ENCODE measurements around the gene BPHL.
"Not testable (repeated sequence)": the region's sequence is repeated elsewhere in the genome, so short reads cannot be mapped to it uniquely, and the experiment has no call there.

The BPHL gene

DNA sequence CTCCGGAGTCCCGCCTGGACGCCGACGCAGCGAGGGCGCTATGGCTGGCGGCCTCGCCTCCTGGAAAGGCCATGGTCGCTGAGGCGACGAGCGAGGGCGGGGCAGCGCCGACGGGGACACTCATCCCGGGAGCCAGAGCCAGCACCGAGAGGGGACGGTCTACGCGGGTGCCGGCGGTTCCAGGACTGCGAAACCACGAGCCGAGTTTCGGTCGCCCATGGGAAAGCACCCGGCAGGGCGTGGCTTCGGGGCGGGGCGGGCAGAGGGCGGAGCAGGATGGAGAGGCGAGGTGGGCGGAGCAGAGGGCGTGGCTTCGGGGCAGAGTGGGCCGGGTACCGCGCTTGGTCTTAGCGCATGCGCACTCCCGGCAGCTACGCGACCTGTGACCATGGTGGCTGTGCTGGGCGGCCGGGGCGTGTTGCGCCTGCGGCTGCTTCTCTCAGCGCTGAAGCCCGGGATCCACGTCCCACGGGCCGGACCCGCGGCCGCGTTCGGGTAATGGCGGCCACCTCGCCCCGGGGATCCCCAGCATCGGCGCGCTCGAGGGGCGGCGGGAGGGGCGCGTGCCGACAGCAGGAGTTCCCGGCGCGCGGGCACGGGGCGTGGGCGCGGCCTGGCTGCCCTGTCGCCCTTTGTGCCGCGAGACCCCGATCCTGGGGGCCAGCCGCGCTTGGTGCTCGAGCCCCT is at the start of gene BPHL:
Gene BPHL (plus strand): TSS at position 359 of the 687 bp plus-strand sequence. CDS start 30 bp downstream, at position 389.
- peak; percentile 40 for DNase-seq

DNA sequence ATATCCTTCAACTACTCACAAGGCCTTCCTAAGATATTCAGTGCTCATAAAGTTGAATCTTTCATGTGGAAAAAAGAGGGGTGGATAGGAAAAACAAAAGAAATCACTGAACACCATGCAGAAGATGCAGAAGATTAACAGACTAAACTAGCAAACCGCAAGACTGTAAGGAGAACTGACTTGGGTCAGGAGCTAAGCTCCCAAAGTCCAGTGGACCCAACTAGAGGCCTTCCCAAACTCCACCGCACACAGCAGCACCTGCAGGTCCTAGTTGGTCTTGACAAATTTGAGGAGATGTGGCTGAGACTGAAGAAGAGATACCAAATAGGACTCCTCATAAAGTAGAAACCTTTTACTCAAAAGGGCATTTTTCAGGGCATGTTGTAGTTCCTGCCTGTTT is 46.9 kb upstream of the BPHL start:
- DNase-seq, result no peak

DNA sequence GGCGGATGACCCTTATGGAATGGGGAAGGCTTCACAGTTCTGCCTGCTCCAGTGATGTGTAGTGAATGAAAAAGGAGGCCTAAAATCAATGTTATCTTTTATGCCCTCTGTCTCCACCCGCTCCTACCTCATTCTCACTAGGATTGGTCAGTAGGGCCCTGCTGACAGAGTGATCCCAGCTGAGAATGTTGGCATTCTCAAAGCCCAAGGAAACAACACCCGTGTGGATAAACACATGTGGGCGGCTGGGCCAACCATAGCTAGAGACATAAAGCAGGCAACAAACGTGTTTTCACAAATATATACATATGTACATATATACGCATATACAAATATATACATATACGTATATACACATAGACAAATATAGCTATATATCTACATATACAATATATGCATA is 45.7 kb upstream of the BPHL start:
- DNase-seq, result no peak

DNA sequence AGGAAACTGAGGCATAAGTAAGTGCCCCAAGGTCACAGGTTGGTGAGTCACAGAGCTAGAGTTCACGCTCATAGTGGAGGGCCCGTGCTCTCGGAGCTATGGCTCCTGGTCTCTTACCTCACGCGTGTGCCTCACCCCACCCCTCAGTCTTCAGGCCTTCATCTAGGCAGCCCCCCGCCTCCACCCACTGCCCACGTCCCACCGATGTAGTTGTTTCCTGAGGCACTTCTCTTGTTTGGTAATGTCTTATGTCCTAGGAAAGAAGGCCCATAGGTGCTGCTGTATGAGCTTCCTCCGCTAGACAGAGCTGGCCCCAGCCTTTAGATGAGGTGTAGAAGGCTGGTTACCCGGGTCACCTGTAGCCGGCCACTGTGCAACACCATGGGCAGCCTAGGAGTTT is 45.1 kb upstream of the BPHL start:
- no peak for DNase-seq

DNA sequence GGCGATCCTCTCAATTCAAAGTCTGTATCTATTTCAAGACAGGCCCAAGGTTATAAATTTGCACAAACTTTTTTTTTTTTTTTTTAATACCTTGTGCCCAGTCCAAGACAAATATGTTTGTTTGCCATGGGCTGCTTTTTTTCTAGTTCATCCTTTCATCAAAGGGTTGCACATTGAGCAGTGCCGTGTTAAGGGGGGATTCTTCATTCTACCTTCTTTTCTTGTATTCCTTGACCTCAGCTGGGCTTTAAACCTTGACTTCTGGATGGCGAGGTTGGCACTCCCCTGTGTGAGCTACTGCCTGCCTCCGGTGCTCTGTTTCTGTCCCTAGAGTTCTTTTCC is 42.8 kb upstream of the BPHL start:
- DNase-seq, result no peak

DNA sequence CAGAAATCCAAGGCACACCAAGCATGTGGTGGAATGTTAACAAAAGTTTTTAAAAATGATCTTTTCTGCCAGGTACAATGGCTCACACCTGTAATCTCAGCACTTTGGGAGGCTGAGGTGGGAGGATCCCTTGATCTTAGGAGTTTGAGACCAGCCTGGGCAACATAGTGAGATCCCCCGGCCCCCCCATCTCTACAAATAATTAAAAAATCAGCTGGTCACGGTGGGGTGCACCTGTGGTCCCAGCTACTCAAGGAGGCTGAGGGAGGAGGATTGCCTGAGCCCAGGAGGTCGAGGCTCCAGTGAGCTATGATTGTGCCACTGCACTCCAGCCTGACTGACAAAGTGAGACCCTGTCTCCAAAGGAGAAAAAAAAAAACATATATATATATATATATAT is 42.2 kb upstream of the BPHL start:
- no peak for DNase-seq

DNA sequence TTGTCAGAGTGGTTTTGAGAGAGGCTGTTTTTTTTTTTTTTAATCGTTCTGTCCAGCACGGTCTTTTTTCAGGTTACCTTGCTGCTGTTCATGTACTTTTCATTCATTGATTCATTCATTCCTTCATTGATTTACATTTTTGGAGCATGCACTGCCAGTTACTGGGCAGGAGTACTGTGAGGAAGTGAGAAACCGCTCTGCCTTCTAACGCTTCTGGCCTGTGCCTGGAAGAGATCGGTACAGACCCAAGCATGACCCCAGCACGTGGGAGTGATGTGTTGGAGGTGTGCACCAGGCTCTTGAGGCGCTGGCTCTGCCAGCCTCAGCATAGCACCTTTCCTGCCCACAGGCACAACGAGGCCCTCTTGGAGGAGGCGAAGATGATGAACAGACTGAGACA is 41.1 kb upstream of the BPHL start:
- DNase-seq, result no peak

DNA sequence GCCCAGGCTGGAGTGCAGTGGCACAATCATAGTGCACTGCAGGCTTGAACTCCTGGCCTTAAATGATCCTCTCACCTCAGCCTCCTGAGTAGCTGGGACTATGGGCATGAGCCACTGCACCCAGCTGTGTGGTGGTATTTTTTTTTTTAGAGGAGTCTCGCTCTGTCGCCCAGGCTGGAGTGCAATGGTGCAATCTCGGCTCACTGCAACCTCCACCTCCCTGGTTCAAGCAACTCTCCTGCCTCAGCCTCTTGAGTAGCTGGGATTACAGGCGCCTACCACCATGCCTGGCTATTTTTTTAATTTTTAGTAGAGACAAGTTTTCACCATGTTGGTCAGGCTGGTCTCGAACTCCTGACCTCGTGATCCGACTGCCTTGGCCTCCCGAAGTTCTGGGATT is 39.6 kb upstream of the BPHL start:
- DNase-seq, result not testable (repeated sequence)

DNA sequence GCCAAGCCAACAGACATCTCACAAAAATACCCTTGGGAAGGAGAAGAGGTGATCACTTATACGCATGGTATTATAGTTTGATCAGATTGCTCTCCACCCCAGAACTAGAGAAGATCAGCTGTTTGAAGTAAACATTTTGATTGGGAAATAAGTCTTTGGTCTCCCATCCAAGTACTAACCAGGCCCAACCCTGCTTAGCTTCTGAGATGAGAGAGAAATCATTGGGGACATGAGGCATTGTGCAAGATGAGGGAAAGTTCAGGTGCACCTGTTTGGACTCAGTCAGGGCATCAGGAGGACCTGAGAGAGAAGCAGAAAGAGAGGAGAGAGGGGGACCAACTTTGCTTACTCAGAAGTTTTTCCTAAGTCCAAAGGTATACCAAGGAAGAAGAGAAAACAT is 38.8 kb upstream of the BPHL start:
- DNase-seq, result no peak

DNA sequence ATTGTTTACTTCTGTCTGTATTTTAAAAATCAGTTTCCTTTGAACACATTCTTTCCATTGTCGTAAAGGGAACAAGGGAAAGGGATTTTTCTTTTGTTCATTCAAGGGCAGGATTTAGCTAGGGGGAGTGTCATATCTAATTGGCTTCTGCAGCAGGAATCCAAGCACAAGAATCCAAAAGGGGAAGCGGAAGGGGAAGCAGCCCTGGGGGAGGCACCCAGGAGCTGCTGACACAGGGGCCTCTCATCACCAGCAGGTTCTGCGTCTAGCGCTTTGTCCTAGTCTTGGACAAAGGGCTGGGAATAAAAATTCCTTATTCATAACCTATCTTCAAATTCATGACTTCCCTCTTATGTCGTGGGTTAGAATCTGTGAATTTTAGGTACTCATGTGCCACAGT is 36.6 kb upstream of the BPHL start:
- no peak for DNase-seq

DNA sequence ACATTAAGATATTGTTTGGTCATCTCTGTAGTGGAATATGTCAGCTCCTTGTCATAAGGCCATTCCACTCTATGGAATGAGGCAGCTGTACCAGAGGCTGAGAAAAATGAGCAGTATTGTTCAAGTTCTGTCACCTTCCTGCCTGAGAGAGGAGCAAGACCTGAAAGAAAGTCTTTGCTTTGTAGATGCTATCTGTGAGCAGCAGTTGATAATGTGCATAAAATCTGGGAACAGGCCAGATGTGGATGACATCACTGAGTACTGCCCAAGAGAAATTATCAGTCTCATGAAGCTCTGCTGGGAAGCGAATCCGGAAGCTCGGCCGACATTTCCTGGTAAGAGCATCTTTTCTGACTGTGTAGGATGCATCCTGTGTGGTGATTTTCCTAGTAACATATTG is 33.4 kb upstream of the BPHL start:
- DNase-seq, result no peak

DNA sequence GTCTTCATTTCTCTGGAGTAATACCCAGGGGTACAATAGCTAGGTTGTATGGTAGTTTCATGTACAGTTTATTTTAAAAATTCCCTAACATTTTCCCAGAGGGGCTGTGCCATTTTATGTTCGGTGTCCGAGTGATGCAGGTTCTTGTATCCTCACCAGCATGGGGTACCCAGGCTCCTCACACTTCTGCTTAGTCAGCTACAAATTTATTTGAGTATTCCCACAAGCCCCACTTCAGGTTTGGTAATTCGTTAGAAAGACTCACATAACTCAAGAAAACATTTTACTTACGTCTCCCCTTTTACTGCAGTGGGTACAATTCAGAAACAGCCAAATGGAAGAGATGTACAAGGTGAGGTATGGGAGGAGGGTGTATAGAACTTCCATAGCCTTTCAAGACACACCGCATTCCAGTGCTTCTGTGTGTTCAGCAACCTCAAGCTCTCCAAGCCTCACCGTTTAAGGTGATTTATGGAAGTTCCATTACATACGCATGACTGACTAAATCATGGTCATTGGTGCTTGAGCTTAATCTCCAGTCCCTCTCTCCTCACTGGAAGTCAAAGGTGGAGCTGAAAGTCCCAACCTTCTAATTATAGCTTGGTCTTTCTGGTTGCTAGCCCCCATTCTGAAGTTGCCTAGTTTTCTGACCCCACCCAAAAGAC is 32.1 kb upstream of the BPHL start:
- no peak for DNase-seq

DNA sequence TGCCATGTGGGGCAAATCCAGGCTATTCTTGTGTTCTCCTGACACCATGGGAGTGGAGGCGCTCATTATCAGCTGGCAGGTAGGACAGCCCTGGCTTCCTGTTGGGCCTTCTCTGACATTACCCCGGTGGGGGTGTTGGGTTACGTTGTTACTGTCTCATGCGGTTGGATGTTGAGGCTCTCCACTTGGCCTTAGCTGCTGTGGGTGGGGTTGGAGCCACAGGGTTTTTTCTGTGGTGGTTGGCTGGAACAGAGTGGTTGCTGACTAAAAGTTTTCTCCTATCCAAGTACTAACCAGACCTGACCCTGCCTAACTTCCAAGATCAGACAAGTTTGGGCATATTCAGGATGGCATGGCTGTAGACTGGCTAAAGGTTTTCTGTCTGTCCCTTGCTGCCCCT is 30.1 kb upstream of the BPHL start:
- no peak for DNase-seq

DNA sequence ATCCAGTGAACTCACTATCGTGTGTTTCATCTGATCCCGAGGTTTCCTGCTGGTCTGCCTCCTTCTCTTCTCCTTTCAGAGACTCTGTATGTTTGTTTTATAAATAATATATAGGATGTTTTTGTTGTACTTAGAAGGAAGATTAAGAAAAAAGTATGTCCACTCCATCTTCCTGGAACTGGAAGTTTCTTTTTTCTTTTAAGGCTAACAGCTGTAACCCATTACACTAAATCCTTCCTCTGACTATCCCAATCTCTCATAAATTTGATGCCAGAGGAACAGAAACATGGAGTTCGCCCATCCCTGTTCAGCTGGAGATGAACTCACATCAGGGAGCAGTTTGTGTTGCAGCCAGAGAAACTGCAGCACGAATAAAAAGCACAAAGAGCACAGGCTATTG is 29.5 kb upstream of the BPHL start:
- no peak for DNase-seq

DNA sequence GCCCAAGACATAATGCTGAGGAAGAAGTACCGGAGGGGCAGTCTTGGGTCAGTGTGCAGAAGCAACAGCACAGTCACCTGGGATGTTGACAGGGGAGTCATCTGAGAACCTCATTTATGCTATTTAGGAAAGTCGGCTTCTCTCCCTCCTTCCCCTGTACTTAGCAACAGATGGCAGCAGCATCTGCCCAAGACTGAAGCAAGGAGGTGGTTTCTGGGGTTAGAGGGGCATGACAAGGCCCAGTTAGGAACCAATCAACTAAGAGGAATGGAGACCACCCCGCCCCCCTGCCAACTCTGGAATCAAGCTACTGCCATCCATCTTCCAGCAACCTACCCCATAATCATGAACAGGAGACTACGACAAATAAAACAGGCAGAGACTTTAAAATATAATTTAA is 28.5 kb upstream of the BPHL start:
- no peak for DNase-seq

DNA sequence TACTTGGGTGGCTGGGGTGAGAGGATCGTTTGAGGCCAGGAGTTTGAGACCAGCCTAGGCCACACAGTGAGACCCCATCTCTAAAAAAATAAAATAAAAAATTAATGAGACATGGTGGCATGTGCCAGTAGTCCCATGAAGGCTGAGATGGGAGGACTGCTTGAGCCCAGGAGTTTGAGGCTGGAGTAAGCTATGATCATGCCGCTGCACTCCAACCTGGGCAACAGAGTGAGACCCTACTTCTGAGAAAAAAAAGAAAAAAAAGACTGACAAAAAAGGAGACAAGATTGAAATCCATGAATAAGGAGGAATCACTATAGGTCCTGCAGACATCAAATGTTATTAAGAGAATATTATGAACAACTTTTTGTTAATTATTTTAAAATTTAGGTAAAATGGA is 23.7 kb upstream of the BPHL start:
- no peak for DNase-seq

DNA sequence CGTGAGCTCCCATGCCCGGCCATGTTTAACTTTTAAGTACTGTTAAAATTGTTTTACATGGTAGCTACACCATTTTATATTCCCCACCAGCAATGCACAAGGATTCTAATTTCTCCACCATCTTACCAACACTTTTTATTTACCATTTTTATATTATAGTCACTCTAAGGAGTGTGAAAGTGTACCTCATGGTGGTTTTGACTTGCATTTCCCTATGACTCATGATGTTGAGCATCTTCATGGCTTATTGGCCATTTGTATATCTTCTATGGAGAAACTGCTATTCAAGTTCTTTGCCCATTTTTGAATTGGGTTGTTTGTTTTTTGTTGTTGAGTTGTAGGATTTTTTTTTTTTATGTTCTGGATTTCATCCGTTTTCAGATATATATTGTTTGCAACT is 15.6 kb upstream of the BPHL start:
- no peak for DNase-seq

DNA sequence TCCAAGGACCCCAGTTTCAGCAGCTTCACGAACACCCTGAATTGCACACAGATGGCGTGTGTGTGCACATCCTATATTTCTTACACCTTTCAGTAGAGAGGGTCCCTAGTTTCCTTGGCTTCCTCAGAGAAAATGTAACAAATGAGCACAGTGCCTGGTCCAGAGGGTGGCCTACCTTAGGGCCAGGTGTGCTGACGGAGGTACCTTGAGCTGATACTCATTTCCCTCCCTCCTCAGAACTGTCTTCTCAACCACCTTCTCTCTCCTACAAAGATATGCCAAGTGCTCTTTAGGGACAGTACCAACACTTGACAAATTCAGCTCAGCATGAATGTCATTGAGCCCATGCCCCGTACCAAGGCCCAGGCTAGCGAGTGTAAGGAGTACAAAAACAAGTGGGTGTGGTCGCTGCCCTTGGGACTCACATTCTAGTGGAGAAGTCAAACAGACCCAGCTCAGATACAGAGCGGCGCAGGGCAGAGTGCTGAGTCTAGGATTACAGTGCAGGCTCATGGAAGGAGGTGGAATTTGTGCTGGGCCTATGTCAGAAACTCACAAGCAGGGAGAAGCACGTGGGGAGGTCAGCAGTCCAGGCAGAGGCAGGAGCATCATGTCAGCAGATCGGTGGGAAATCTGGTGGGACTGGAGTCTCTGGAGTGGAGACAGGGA is 9.6 kb upstream of the BPHL start:
- DNase-seq, result no peak

DNA sequence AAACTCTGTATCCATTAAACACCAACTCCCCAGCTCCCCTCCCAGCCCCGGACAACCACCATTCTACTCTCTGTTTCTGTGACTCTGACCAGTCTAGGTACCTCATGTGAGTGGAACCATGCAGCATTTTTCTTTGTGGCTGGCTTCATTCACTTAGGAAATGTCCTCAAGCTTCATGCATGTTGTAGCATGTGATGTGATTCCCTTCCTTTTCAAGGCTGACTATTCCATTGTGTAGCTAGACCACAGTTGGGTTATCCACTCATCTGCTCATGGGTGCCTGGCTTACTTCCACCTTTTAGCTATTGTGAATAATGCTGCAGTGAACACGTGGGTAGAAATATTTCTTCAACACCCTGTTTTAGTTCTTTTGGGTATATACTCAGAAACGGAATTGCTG is 8.8 kb upstream of the BPHL start:
- no peak for DNase-seq

DNA sequence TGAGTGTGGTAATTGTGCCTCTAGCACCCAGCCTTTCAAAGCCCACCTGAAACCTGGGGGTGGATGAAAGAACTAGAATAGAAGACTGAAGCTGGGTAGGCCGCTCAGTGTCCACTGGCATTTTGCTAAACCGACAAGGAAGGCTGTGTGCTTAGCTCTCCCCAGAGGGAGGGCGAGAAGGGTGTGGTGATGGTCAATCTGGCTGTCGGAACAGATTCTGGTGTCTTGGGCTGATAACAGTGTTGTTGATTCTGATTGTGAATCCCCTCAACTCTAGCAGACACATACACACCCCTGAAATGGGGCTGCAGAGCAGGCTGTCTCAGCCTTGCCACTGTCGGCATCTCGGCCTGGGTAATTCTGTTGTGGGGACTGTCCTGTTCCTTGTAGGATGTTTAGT is 4.1 kb upstream of the BPHL start:
- no peak for DNase-seq

DNA sequence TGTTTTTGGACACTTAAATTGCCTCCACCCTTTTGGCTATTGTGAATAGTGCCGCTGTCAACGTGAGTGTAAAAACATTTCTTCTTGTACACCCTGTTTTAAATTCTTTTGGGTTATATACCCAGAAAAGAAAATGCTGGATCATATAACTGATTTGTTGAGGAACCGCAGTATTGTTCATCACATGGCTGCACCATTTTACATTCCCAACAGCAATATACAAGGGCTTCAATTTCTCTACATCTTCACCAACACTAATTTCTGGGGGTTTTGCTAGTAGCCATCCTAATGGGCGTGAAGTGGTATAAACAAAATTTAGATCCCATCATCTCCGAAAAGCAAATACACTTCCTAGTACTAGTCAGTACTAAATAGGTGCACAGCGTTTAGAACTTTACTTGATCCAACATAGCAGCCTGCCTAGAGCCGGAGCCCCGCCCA is 579 bp upstream of the BPHL start:
- no peak for DNase-seq

DNA sequence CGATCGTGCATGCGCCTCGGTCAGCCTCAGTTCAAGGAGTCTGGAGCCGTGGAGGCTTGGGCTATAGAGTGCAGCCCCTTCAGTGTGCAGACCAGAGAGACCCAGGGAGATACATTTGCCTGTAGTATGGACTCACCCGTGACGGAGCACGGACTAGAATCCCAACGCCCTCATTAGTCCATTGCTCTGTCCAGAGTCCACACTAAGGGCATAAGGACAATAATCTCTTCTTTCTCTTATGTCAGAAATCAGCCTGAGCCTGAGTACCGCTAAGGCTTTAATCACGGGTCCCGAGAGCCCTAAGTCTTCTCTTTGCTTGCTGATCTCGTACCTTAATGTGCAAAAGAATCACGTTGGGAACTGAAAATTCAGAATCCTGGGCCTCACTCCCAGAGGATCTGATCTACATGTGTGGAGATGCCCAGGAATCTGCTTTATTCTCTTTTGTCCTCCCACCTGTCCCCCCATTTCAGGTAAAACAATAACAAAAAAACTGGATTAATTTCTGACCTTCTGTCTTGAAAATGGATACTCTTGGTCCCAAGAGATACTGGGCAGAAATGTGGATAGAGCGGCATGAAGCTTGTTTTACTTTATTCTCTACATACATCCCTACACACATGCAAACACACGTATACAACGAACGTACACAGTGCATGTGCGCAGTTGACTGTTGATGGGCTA is 671 bp downstream of the BPHL start:
- DNase-seq, result no peak

DNA sequence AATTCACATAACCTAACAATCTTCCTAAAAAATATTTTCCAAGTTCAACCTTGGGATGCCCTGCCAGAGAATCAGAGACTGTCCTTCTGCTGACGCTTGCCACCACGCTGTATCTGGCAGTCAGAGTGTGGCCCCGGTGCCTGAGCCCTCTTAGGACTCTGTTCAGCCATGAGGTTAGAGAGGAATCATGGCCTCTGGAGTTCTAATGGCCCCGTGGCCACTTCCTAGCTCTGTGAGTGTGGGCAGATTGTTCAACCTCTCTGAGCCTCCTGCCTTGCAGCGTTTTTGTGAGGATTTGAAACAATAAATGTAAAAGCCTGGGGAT is 2.2 kb downstream of the BPHL start:
- DNase-seq, result no peak

DNA sequence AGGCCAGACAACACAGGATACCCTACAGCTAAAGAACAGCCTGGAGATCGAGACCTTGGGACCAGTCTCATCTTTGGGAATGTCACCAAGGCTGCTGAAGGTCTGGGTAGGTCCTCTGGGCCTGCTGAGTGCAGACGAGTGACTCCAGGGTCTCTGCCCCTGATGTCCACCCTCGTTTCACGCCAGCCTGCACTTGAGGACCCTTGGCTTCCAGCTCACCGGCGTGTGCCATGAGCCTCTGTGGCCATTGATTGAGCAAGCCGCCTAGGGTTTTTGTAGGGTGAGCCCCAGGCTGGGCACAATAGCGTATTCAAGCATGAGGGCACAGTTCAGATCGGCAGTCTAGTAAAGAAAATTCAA is 4.3 kb downstream of the BPHL start:
- no peak for DNase-seq
